NCI-H2029 treated with DMSO at 0.1 percent for 48 hours (cell line): ENCODE measurements around the gene HIVEP3.
"Not testable (repeated sequence)": the region's sequence is repeated elsewhere in the genome, so short reads cannot be mapped to it uniquely, and the experiment has no call there.

Experiments
- DNase-seq: peaks from one replicate; lab custom pipeline; 2025; lab: John Stamatoyannopoulos, UW

Gene HIVEP3

GRCh38 chr1:41918450-41919043 lies at the start of gene HIVEP3:
HIVEP3 (minus strand) TSS chr1:41918922.
- DNase-seq = peak; percentile 100

GRCh38 chr1:41964400-41964799 lies 45.7 kb upstream of the HIVEP3 start:
- no peak for DNase-seq

- no peak for DNase-seq
Measured at GRCh38 chr1:41963636-41964035, 44.9 kb upstream of the HIVEP3 start.

- DNase-seq = no peak
Measured at GRCh38 chr1:41958015-41958673, 39.4 kb upstream of the HIVEP3 start.

- no peak for DNase-seq
Measured at GRCh38 chr1:41957568-41957967, 38.8 kb upstream of the HIVEP3 start.

- DNase-seq = no peak
Measured at GRCh38 chr1:41955461-41956159, 36.9 kb upstream of the HIVEP3 start.

GRCh38 chr1:41954533-41954944 lies 35.8 kb upstream of the HIVEP3 start:
- DNase-seq = no peak

GRCh38 chr1:41953291-41953690 lies 34.6 kb upstream of the HIVEP3 start:
- DNase-seq = no peak

- DNase-seq = no peak
Measured at GRCh38 chr1:41952208-41952607, 33.5 kb upstream of the HIVEP3 start.

- DNase-seq = not testable (repeated sequence)
Measured at GRCh38 chr1:41951492-41951891, 32.8 kb upstream of the HIVEP3 start.

- no peak for DNase-seq
Measured at GRCh38 chr1:41950820-41951219, 32.1 kb upstream of the HIVEP3 start.

- not testable (repeated sequence) for DNase-seq
Measured at GRCh38 chr1:41945946-41946345, 27.2 kb upstream of the HIVEP3 start.

- DNase-seq = no peak
Measured at GRCh38 chr1:41943717-41944116, 25.0 kb upstream of the HIVEP3 start.

- no peak for DNase-seq
Measured at GRCh38 chr1:41942278-41942677, 23.6 kb upstream of the HIVEP3 start.

GRCh38 chr1:41941381-41941780 lies 22.7 kb upstream of the HIVEP3 start:
- DNase-seq = no peak

- no peak for DNase-seq
Measured at GRCh38 chr1:41939194-41939593, 20.5 kb upstream of the HIVEP3 start.

GRCh38 chr1:41936107-41936506 lies 17.4 kb upstream of the HIVEP3 start:
- peak; percentile 99 for DNase-seq

- no peak for DNase-seq
Measured at GRCh38 chr1:41935226-41935625, 16.5 kb upstream of the HIVEP3 start.

GRCh38 chr1:41933106-41933505 lies 14.4 kb upstream of the HIVEP3 start:
- DNase-seq = no peak

- no peak for DNase-seq
Measured at GRCh38 chr1:41931578-41931977, 12.9 kb upstream of the HIVEP3 start.

GRCh38 chr1:41927118-41927517 lies 8.4 kb upstream of the HIVEP3 start:
- DNase-seq = no peak

- DNase-seq = peak; percentile 54
Measured at GRCh38 chr1:41925712-41926111, 7.0 kb upstream of the HIVEP3 start.

- no peak for DNase-seq
Measured at GRCh38 chr1:41924911-41925310, 6.2 kb upstream of the HIVEP3 start.
